ENCODE measurements around the gene OLIG2. TPM values are rescaled to one million over a fixed set of nuclear protein-coding genes. Genes with fewer than 3 reads are reported as not detected.

The OLIG2 gene
- total RNA-seq, 2 experiments from 2014 or later = not detected

- Mint-ChIP-seq H3K36me3 (ENCODE audit: low read depth) (no peaks in the 10 kb centered on the region), H3K27ac (no peak overlapping the region), H3K4me3 (no peak overlapping the region), H3K4me1 (peaks cover 32% of the 10 kb centered on the region), H3K9me3 (ENCODE audit: low read depth) (no peaks in the 10 kb centered on the region), H3K27me3 (peaks cover 72% of the 10 kb centered on the region)
- intact Hi-C loops (cut with DNase I, micrococcal nuclease) = loop anchor here (1.0 to 10.0 kb wide), 3 partner anchors 8 to 176 kb away; no protein-coding TSS in a partner anchor
- no peak for ATAC-seq
- no peak for DNase-seq
- ChIA-PET POLR2A (no interaction called here), CTCF (interaction anchor here (0.7 to 1.0 kb wide), 4 partner anchors 8 to 237 kb away, joined by 3 to 4 read pairs (median 3); no protein-coding TSS in a partner anchor)
Measured at GRCh38 chr21:33021150-33021549, 4.6 kb upstream of the OLIG2 start.

GRCh38 chr21:33021667-33022066, 4.1 kb upstream of the OLIG2 start:
- H3K27me3 Mint-ChIP-seq = peaks cover 75% of the 10 kb centered on the region
- H3K4me1 Mint-ChIP-seq = peaks cover 37% of the 10 kb centered on the region
- no peak overlapping the region for H3K4me3 Mint-ChIP-seq
- no peaks in the 10 kb centered on the region for H3K36me3 Mint-ChIP-seq (ENCODE audit: low read depth)
- H3K27ac Mint-ChIP-seq = no peak overlapping the region
- no peak for DNase-seq
- no peaks in the 10 kb centered on the region for H3K9me3 Mint-ChIP-seq (ENCODE audit: low read depth)
- CTCF ChIA-PET = interaction anchor here (0.5 to 1.4 kb wide), 5 partner anchors 20 to 238 kb away, joined by 3 to 7 read pairs (median 3); no protein-coding TSS in a partner anchor
- POLR2A ChIA-PET = no interaction called here
- intact Hi-C loops (cut with DNase I, micrococcal nuclease) = loop anchor here (1.0 to 10.0 kb wide), 3 partner anchors 8 to 176 kb away; no protein-coding TSS in a partner anchor
- no peak for ATAC-seq

GRCh38 chr21:33022489-33022827, 3.3 kb upstream of the OLIG2 start:
- H3K27me3 Mint-ChIP-seq = peaks cover 78% of the 10 kb centered on the region

GRCh38 chr21:33022828-33023573, 2.7 kb upstream of the OLIG2 start:
- Mint-ChIP-seq H3K27ac (no peak overlapping the region), H3K36me3 (ENCODE audit: low read depth) (no peaks in the 10 kb centered on the region), H3K27me3 (peaks cover 75% of the 10 kb centered on the region), H3K4me3 (no peak overlapping the region), H3K4me1 (peaks cover 42% of the 10 kb centered on the region), H3K9me3 (ENCODE audit: low read depth) (no peaks in the 10 kb centered on the region)
- DNase-seq (no peak), ATAC-seq (no peak)
- POLR2A ChIA-PET = interaction anchor here (0.6 kb wide), 1 partner anchor 43 kb away, joined by 4 read pairs; no protein-coding TSS in a partner anchor
- intact Hi-C loops (cut with DNase I, micrococcal nuclease) = loop anchor here (5.0 to 10.0 kb wide), 2 partner anchors 102 to 174 kb away; no protein-coding TSS in a partner anchor
- CTCF ChIA-PET = interaction anchor here (0.6 to 1.4 kb wide), 2 partner anchors 55 to 74 kb away, joined by 3 to 7 read pairs; no protein-coding TSS in a partner anchor

More at GRCh38 chr21:33022489-33022827, 3.3 kb upstream of the OLIG2 start:
- H3K4me3 Mint-ChIP-seq = no peak overlapping the region
- H3K4me1 Mint-ChIP-seq = peaks cover 42% of the 10 kb centered on the region
- POLR2A ChIA-PET = interaction anchor here (0.6 kb wide), 1 partner anchor 42 kb away, joined by 4 read pairs; no protein-coding TSS in a partner anchor
- H3K36me3 Mint-ChIP-seq (ENCODE audit: low read depth) = no peaks in the 10 kb centered on the region
- ATAC-seq = no peak
- CTCF ChIA-PET = interaction anchor here (1.4 kb wide), 1 partner anchor 74 kb away, joined by 7 read pairs; no protein-coding TSS in a partner anchor
- H3K9me3 Mint-ChIP-seq (ENCODE audit: low read depth) = no peaks in the 10 kb centered on the region
- DNase-seq = no peak
- intact Hi-C loops (cut with DNase I, micrococcal nuclease) = loop anchor here (5.0 to 10.0 kb wide), 2 partner anchors 102 to 175 kb away; no protein-coding TSS in a partner anchor
- H3K27ac Mint-ChIP-seq = no peak overlapping the region

GRCh38 chr21:33023574-33024200, 2.0 kb upstream of the OLIG2 start:
- no peaks in the 10 kb centered on the region for H3K9me3 Mint-ChIP-seq (ENCODE audit: low read depth)
- POLR2A ChIA-PET = no interaction called here
- peaks cover 73% of the 10 kb centered on the region for H3K27me3 Mint-ChIP-seq
- peaks cover 48% of the 10 kb centered on the region for H3K4me1 Mint-ChIP-seq
- CTCF ChIA-PET = interaction anchor here (0.6 kb wide), 1 partner anchor 54 kb away, joined by 3 read pairs; no protein-coding TSS in a partner anchor
- peak; percentile 47 for DNase-seq
- no peaks in the 10 kb centered on the region for H3K36me3 Mint-ChIP-seq (ENCODE audit: low read depth)
- intact Hi-C loops (cut with DNase I, micrococcal nuclease) = loop anchor here (1.0 to 10.0 kb wide), 3 partner anchors 48 to 174 kb away; no protein-coding TSS in a partner anchor
- H3K4me3 Mint-ChIP-seq = peak overlapping the region; percentile 47
- ATAC-seq = no peak
- H3K27ac Mint-ChIP-seq = peak overlapping the region; percentile 15

GRCh38 chr21:33024201-33025103, 1.3 kb upstream of the OLIG2 start:
- Mint-ChIP-seq H3K4me3 (peak overlapping the region; percentile 47), H3K27ac (peak overlapping the region; percentile 15), H3K36me3 (ENCODE audit: low read depth) (no peaks in the 10 kb centered on the region), H3K4me1 (peaks cover 47% of the 10 kb centered on the region), H3K27me3 (peaks cover 72% of the 10 kb centered on the region), H3K9me3 (ENCODE audit: low read depth) (no peaks in the 10 kb centered on the region)
- DNase-seq = peak; percentile 27
- POLR2A ChIA-PET = no interaction called here
- intact Hi-C loops (cut with DNase I, micrococcal nuclease) = loop anchor here (1.0 to 10.0 kb wide), 3 partner anchors 47 to 173 kb away; no protein-coding TSS in a partner anchor
- CTCF ChIA-PET = interaction anchor here (0.6 to 0.9 kb wide), 2 partner anchors 84 to 103 kb away, joined by 3 to 4 read pairs; no protein-coding TSS in a partner anchor
- no peak for ATAC-seq

- no peaks in the 10 kb centered on the region for H3K9me3 Mint-ChIP-seq (ENCODE audit: low read depth)
- DNase-seq = peak; percentile 46
- intact Hi-C loops (cut with DNase I, micrococcal nuclease) = loop anchor here (10.0 kb wide), 1 partner anchor 100 kb away; no protein-coding TSS in a partner anchor
- ChIA-PET POLR2A (no interaction called here), CTCF (interaction anchor here (0.6 to 0.9 kb wide), 2 partner anchors 84 to 185 kb away, joined by 3 to 4 read pairs; no protein-coding TSS in a partner anchor)
- no peaks in the 10 kb centered on the region for H3K36me3 Mint-ChIP-seq (ENCODE audit: low read depth)
- H3K27ac Mint-ChIP-seq = no peak overlapping the region
- H3K4me1 Mint-ChIP-seq = peaks cover 45% of the 10 kb centered on the region
- ATAC-seq = no peak
- H3K27me3 Mint-ChIP-seq = peaks cover 77% of the 10 kb centered on the region
- H3K4me3 Mint-ChIP-seq = no peak overlapping the region
Measured at GRCh38 chr21:33025106-33025488, 638 bp upstream of the OLIG2 start.

GRCh38 chr21:33026443-33026858, 716 bp downstream of the OLIG2 start:
- intact Hi-C loops (cut with DNase I, micrococcal nuclease) = loop anchor here (10.0 kb wide), 1 partner anchor 98 kb away; no protein-coding TSS in a partner anchor
- H3K4me3 Mint-ChIP-seq = no peak overlapping the region
- ChIA-PET POLR2A (interaction anchor here (0.6 kb wide), 1 partner anchor 307 kb away, joined by 5 read pairs; no protein-coding TSS in a partner anchor), CTCF (interaction anchor here (0.7 to 1.3 kb wide), 3 partner anchors 46 to 311 kb away, joined by 3 to 4 read pairs (median 4); no protein-coding TSS in a partner anchor)
- ATAC-seq = no peak
- H3K27ac Mint-ChIP-seq = no peak overlapping the region
- peaks cover 74% of the 10 kb centered on the region for H3K27me3 Mint-ChIP-seq
- no peaks in the 10 kb centered on the region for H3K9me3 Mint-ChIP-seq (ENCODE audit: low read depth)
- H3K36me3 Mint-ChIP-seq (ENCODE audit: low read depth) = no peaks in the 10 kb centered on the region
- DNase-seq = peak; percentile 14
- peaks cover 40% of the 10 kb centered on the region for H3K4me1 Mint-ChIP-seq

GRCh38 chr21:33026878-33027400, 1.2 kb downstream of the OLIG2 start:
- H3K4me1 Mint-ChIP-seq = peaks cover 40% of the 10 kb centered on the region
- no peak for ATAC-seq
- ChIA-PET POLR2A (interaction anchor here (0.6 kb wide), 1 partner anchor 306 kb away, joined by 5 read pairs; no protein-coding TSS in a partner anchor), CTCF (interaction anchor here (0.7 to 1.3 kb wide), 2 partner anchors 170 to 311 kb away, joined by 4 read pairs; no protein-coding TSS in a partner anchor)
- no peaks in the 10 kb centered on the region for H3K36me3 Mint-ChIP-seq (ENCODE audit: low read depth)
- intact Hi-C loops (cut with DNase I, micrococcal nuclease) = loop anchor here (10.0 kb wide), 1 partner anchor 98 kb away; no protein-coding TSS in a partner anchor
- no peaks in the 10 kb centered on the region for H3K9me3 Mint-ChIP-seq (ENCODE audit: low read depth)
- DNase-seq = peak; percentile 27
- H3K27me3 Mint-ChIP-seq = peaks cover 72% of the 10 kb centered on the region
- no peak overlapping the region for H3K27ac Mint-ChIP-seq
- H3K4me3 Mint-ChIP-seq = no peak overlapping the region

Data from activated CD4-positive, alpha-beta T cell treated with anti-CD3 and anti-CD28 coated beads for 36 hours (primary cell).